ENCODE measurements around the gene CRTC3. TPM values are rescaled to one million over a fixed set of nuclear protein-coding genes. Genes with fewer than 3 reads are reported as not detected.
A peak's percentile ranks its signal among the peaks of the same experiment; 100 is the strongest.

Gene CRTC3
- total RNA-seq, 1 experiment from 2014 or later: 25.9 TPM

- Mint-ChIP-seq H3K36me3 (ENCODE audit: insufficient read depth, unreplicated experiment) (peaks cover 25% of the 10 kb centered on the region), H3K27me3 (ENCODE audit: insufficient read depth, unreplicated experiment) (no peaks in the 10 kb centered on the region), H3K9me3 (ENCODE audit: unreplicated experiment) (no peaks in the 10 kb centered on the region), H3K4me3 (ENCODE audit: unreplicated experiment) (no peak overlapping the region), H3K4me1 (ENCODE audit: insufficient read depth, unreplicated experiment) (peaks cover 12% of the 10 kb centered on the region), H3K27ac (ENCODE audit: low read depth, unreplicated experiment) (peak overlapping the region; percentile 44)
- POLR2A ChIA-PET: interaction anchor here (0.6 to 1.0 kb wide), 3 partner anchors 16 to 110 kb away, joined by 3 to 5 read pairs (median 3); no protein-coding TSS in a partner anchor
- CTCF ChIA-PET: interaction anchor here (0.5 kb wide), 2 partner anchors 18 to 70 kb away, joined by 3 read pairs; no protein-coding TSS in a partner anchor
- intact Hi-C loops (cut with micrococcal nuclease): no loop called here
- peak; percentile 29 for DNase-seq (ENCODE audit: unreplicated experiment)
- no peak for TF ChIP-seq CTCF (IDR thresholded peaks at IDR 0.05; ENCODE audit: unreplicated experiment)
- no TSS peak for BruUV-seq (replicated peaks)
Measured at GRCh38 chr15:90598031-90598577, 68.4 kb downstream of the CRTC3 start.

- CTCF ChIA-PET: interaction anchor here (0.5 to 0.6 kb wide), 3 partner anchors 17 to 160 kb away, joined by 3 to 4 read pairs (median 3); no protein-coding TSS in a partner anchor
- H3K9me3 Mint-ChIP-seq (ENCODE audit: unreplicated experiment): no peaks in the 10 kb centered on the region
- TF ChIP-seq CTCF (IDR thresholded peaks at IDR 0.05; ENCODE audit: unreplicated experiment): no peak
- H3K4me1 Mint-ChIP-seq (ENCODE audit: insufficient read depth, unreplicated experiment): peaks cover 12% of the 10 kb centered on the region
- DNase-seq (ENCODE audit: unreplicated experiment): no peak
- POLR2A ChIA-PET: interaction anchor here (0.9 to 1.0 kb wide), 2 partner anchors 15 to 63 kb away, joined by 3 read pairs; no protein-coding TSS in a partner anchor
- no peak overlapping the region for H3K4me3 Mint-ChIP-seq (ENCODE audit: unreplicated experiment)
- BruUV-seq (replicated peaks): no TSS peak
- no peaks in the 10 kb centered on the region for H3K27me3 Mint-ChIP-seq (ENCODE audit: insufficient read depth, unreplicated experiment)
- intact Hi-C loops (cut with micrococcal nuclease): no loop called here
- H3K27ac Mint-ChIP-seq (ENCODE audit: low read depth, unreplicated experiment): peak overlapping the region; percentile 44
- H3K36me3 Mint-ChIP-seq (ENCODE audit: insufficient read depth, unreplicated experiment): peaks cover 22% of the 10 kb centered on the region
Measured at GRCh38 chr15:90598679-90599078, 69.0 kb downstream of the CRTC3 start.

GRCh38 chr15:90599116-90599515 is 69.4 kb downstream of the CRTC3 start:
- intact Hi-C loops (cut with micrococcal nuclease): no loop called here
- CTCF ChIA-PET: interaction anchor here (0.5 to 0.7 kb wide), 3 partner anchors 85 to 160 kb away, joined by 3 to 4 read pairs (median 3); no protein-coding TSS in a partner anchor
- POLR2A ChIA-PET: no interaction called here
- no peak for DNase-seq (ENCODE audit: unreplicated experiment)
- Mint-ChIP-seq H3K36me3 (ENCODE audit: insufficient read depth, unreplicated experiment) (peaks cover 17% of the 10 kb centered on the region), H3K4me1 (ENCODE audit: insufficient read depth, unreplicated experiment) (peaks cover 9% of the 10 kb centered on the region), H3K9me3 (ENCODE audit: unreplicated experiment) (no peaks in the 10 kb centered on the region), H3K4me3 (ENCODE audit: unreplicated experiment) (no peak overlapping the region), H3K27ac (ENCODE audit: low read depth, unreplicated experiment) (no peak overlapping the region), H3K27me3 (ENCODE audit: insufficient read depth, unreplicated experiment) (no peaks in the 10 kb centered on the region)
- no peak for TF ChIP-seq CTCF (IDR thresholded peaks at IDR 0.05; ENCODE audit: unreplicated experiment)
- BruUV-seq (replicated peaks): no TSS peak

- Mint-ChIP-seq H3K4me3 (ENCODE audit: unreplicated experiment) (no peak overlapping the region), H3K4me1 (ENCODE audit: insufficient read depth, unreplicated experiment) (peaks cover 6% of the 10 kb centered on the region), H3K36me3 (ENCODE audit: insufficient read depth, unreplicated experiment) (peaks cover 20% of the 10 kb centered on the region), H3K27me3 (ENCODE audit: insufficient read depth, unreplicated experiment) (no peaks in the 10 kb centered on the region), H3K9me3 (ENCODE audit: unreplicated experiment) (no peaks in the 10 kb centered on the region), H3K27ac (ENCODE audit: low read depth, unreplicated experiment) (no peak overlapping the region)
- no TSS peak for BruUV-seq (replicated peaks)
- intact Hi-C loops (cut with micrococcal nuclease): loop anchor here (10.0 kb wide), 1 partner anchor 275 kb away; no protein-coding TSS in a partner anchor
- ChIA-PET CTCF (interaction anchor here (0.7 kb wide), 1 partner anchor 85 kb away, joined by 3 read pairs; no protein-coding TSS in a partner anchor), POLR2A (no interaction called here)
- TF ChIP-seq CTCF (IDR thresholded peaks at IDR 0.05; ENCODE audit: unreplicated experiment): no peak
- DNase-seq (ENCODE audit: unreplicated experiment): no peak
Measured at GRCh38 chr15:90599644-90600043, 69.9 kb downstream of the CRTC3 start.
